ENCODE data around the gene ALDH4A1. TPM values are rescaled to one million over a fixed set of nuclear protein-coding genes. Genes with fewer than 3 reads are reported as not detected.

ALDH4A1 gene
- total RNA-seq, 1 donor: 28.6 TPM

GRCh38 chr1:18922319-18922726, 20.0 kb upstream of the ALDH4A1 start:
- peak; percentile 98 for DNase-seq (ENCODE audit: insufficient read length, low spot score, missing footprints)
- peak; percentile 22 for TF ChIP-seq CTCF (IDR thresholded peaks at IDR 0.05; ENCODE audit: extremely low read depth, low read depth, low read length)
- peak overlapping the region; percentile 93 for H3K27ac ChIP-seq (ENCODE audit: low read depth, low read length)
- peaks cover 44% of the 10 kb centered on the region for H3K4me1 ChIP-seq (ENCODE audit: insufficient read depth, low read length)
- H3K9me3 ChIP-seq (ENCODE audit: low read depth, low read length): no peaks in the 10 kb centered on the region
- H3K79me2 ChIP-seq (ENCODE audit: insufficient read depth, low read length): peaks cover 52% of the 10 kb centered on the region
- peaks cover 3% of the 10 kb centered on the region for H3K36me3 ChIP-seq (ENCODE audit: insufficient read depth, low read length)
- H2AFZ ChIP-seq (ENCODE audit: low read length): peak overlapping the region; percentile 54
- H3K4me2 ChIP-seq (ENCODE audit: insufficient read depth, low read length): peak overlapping the region; percentile 69
- no peaks in the 10 kb centered on the region for H3K27me3 ChIP-seq (ENCODE audit: insufficient read depth, low read length)
- peaks cover 33% of the 10 kb centered on the region for H4K20me1 ChIP-seq (ENCODE audit: insufficient read depth, low read length)
- no peak overlapping the region for H3K4me3 ChIP-seq (ENCODE audit: insufficient read depth, low read length)

GRCh38 chr1:18921516-18922251, 19.3 kb upstream of the ALDH4A1 start:
- peaks cover 7% of the 10 kb centered on the region for H3K36me3 ChIP-seq (ENCODE audit: insufficient read depth, low read length)
- peaks cover 45% of the 10 kb centered on the region for H3K79me2 ChIP-seq (ENCODE audit: insufficient read depth, low read length)
- TF ChIP-seq CTCF (IDR thresholded peaks at IDR 0.05; ENCODE audit: extremely low read depth, low read depth, low read length): no peak
- H3K4me3 ChIP-seq (ENCODE audit: insufficient read depth, low read length): no peak overlapping the region
- peak overlapping the region; percentile 69 for H3K4me2 ChIP-seq (ENCODE audit: insufficient read depth, low read length)
- no peak for DNase-seq (ENCODE audit: insufficient read length, low spot score, missing footprints)
- no peaks in the 10 kb centered on the region for H3K27me3 ChIP-seq (ENCODE audit: insufficient read depth, low read length)
- peak overlapping the region; percentile 93 for H3K27ac ChIP-seq (ENCODE audit: low read depth, low read length)
- H2AFZ ChIP-seq (ENCODE audit: low read length): peak overlapping the region; percentile 54
- H3K4me1 ChIP-seq (ENCODE audit: insufficient read depth, low read length): peaks cover 38% of the 10 kb centered on the region
- peaks cover 33% of the 10 kb centered on the region for H4K20me1 ChIP-seq (ENCODE audit: insufficient read depth, low read length)
- no peaks in the 10 kb centered on the region for H3K9me3 ChIP-seq (ENCODE audit: low read depth, low read length)

DNA sequence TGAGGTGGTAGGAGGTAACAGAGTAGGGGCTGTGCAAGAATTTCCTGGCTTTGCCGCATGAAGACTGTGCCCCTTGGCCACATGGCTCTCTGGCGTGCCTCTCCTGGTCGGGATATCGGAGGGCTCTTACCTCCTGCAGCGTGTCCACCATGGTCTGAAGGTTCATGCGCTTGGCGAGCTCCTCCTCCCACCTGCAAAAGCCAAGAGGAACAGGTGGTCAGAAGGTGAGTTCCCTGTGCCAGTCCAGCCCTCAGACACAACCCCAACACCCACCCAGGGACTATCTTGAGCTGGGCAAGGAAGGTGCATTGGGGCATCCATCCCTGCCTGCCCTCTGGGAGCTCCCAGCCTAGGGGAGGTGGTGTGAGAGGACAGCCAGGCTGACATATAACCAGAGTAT, 18.6 kb upstream of the ALDH4A1 start:
- TF ChIP-seq CTCF (IDR thresholded peaks at IDR 0.05; ENCODE audit: extremely low read depth, low read depth, low read length): no peak
- peaks cover 9% of the 10 kb centered on the region for H3K36me3 ChIP-seq (ENCODE audit: insufficient read depth, low read length)
- H3K4me3 ChIP-seq (ENCODE audit: insufficient read depth, low read length): no peak overlapping the region
- peaks cover 33% of the 10 kb centered on the region for H4K20me1 ChIP-seq (ENCODE audit: insufficient read depth, low read length)
- no peak overlapping the region for H2AFZ ChIP-seq (ENCODE audit: low read length)
- H3K9me3 ChIP-seq (ENCODE audit: low read depth, low read length): no peaks in the 10 kb centered on the region
- peaks cover 31% of the 10 kb centered on the region for H3K4me1 ChIP-seq (ENCODE audit: insufficient read depth, low read length)
- H3K79me2 ChIP-seq (ENCODE audit: insufficient read depth, low read length): peaks cover 43% of the 10 kb centered on the region
- H3K4me2 ChIP-seq (ENCODE audit: insufficient read depth, low read length): no peak overlapping the region
- no peak for DNase-seq (ENCODE audit: insufficient read length, low spot score, missing footprints)
- H3K27ac ChIP-seq (ENCODE audit: low read depth, low read length): no peak overlapping the region
- no peaks in the 10 kb centered on the region for H3K27me3 ChIP-seq (ENCODE audit: insufficient read depth, low read length)

GRCh38 chr1:18919956-18920355, 17.6 kb upstream of the ALDH4A1 start:
- H4K20me1 ChIP-seq (ENCODE audit: insufficient read depth, low read length): peaks cover 36% of the 10 kb centered on the region
- no peaks in the 10 kb centered on the region for H3K9me3 ChIP-seq (ENCODE audit: low read depth, low read length)
- H3K4me1 ChIP-seq (ENCODE audit: insufficient read depth, low read length): peaks cover 31% of the 10 kb centered on the region
- peaks cover 38% of the 10 kb centered on the region for H3K79me2 ChIP-seq (ENCODE audit: insufficient read depth, low read length)
- peaks cover 9% of the 10 kb centered on the region for H3K36me3 ChIP-seq (ENCODE audit: insufficient read depth, low read length)
- no peak overlapping the region for H3K27ac ChIP-seq (ENCODE audit: low read depth, low read length)
- no peak overlapping the region for H3K4me2 ChIP-seq (ENCODE audit: insufficient read depth, low read length)
- TF ChIP-seq CTCF (IDR thresholded peaks at IDR 0.05; ENCODE audit: extremely low read depth, low read depth, low read length): no peak
- H3K27me3 ChIP-seq (ENCODE audit: insufficient read depth, low read length): no peaks in the 10 kb centered on the region
- no peak overlapping the region for H3K4me3 ChIP-seq (ENCODE audit: insufficient read depth, low read length)
- no peak for DNase-seq (ENCODE audit: insufficient read length, low spot score, missing footprints)
- no peak overlapping the region for H2AFZ ChIP-seq (ENCODE audit: low read length)

Measured in osteoblast (primary cell).